Esophagus muscularis mucosa (tissue), 4 donors: Measurements from ENCODE around the gene RAB40AL. TPM values are rescaled to one million over a fixed set of nuclear protein-coding genes. Genes with fewer than 3 reads are reported as not detected.

Source experiments
- DNase-seq: peaks from one replicate; pipeline ENCODE4 v3.0.0-alpha.2; 2017; ENCODE audit errors: extremely low spot score
- H3K27ac ChIP-seq, 4 donors: fragments of 200-600 bp; sonication (generic); replicated peaks in 1 of 4; 1 replicate in 3 of 4; 2 replicates in 1 of 4; pipeline ENCODE4 v1.5.1; 2016 to 2019; ENCODE audit warnings: mild to moderate bottlenecking in 1 of 4
- H3K27me3 ChIP-seq, 4 donors: fragments of 200-600 bp; sonication (generic); one replicate each; pipeline versions ENCODE4 v1.5.1 to v1.6.0; 2016 to 2019
- H3K36me3 ChIP-seq, 4 donors: fragments of 200-600 bp; sonication (generic); one replicate each; pipeline ENCODE4 v1.5.1; 2016 to 2019
- H3K4me1 ChIP-seq, 4 donors: fragments of 200-600 bp; sonication (generic); one replicate each; pipeline ENCODE4 v1.5.1; 2016 to 2019
- H3K4me3 ChIP-seq, 4 donors: fragments of 200-600 bp; sonication (generic); 1 replicate in 2 of 4; 2 replicates in 2 of 4; pipeline ENCODE4 v1.5.1; 2016 to 2019; ENCODE audit warnings: mild to moderate bottlenecking in 4 of 4, moderate library complexity in 1 of 4
- H3K9me3 ChIP-seq, 4 donors: fragments of 200-600 bp; sonication (generic); 1 replicate in 3 of 4; 2 replicates in 1 of 4; pipeline ENCODE4 v1.5.1; 2016 to 2019
- EP300 ChIP-seq: sonication (generic); formaldehyde crosslinking; IDR thresholded peaks from one replicate; pipeline ENCODE4 v1.6.1; 2017; ENCODE audit warnings: antibody characterized with exemption
- POLR2A ChIP-seq: fragments of 450-650 bp; IDR thresholded peaks from one replicate; pipeline ENCODE4 v1.6.1; 2017; ENCODE audit warnings: antibody characterized with exemption, moderate library complexity, mild to moderate bottlenecking, low read depth
- POLR2AphosphoS5 ChIP-seq, 2 donors: sonication (generic); formaldehyde crosslinking; IDR thresholded peaks; one replicate each; pipeline ENCODE4 v1.6.1; 2017; ENCODE audit warnings: antibody characterized with exemption in 2 of 2
- WGBS: methylation state at CpG from one replicate; pipeline ENCODE4 v1.1.5; 2018; 5-methylcytosine and 5-hydroxymethylcytosine counted together
- intact Hi-C: fragments of 100-400 bp; cut with DNase I; formaldehyde crosslinking; loops from one replicate; pipeline ENCODE4 v1.15.1; 2023
- total RNA-seq, 4 donors: library from RNA; depleted of rRNA; stranded (reverse); fragments of >200 nt; gene quantifications; one replicate each; pipeline versions ENCODE4 v1.1.0 to v1.2.1, GENCODE V29; 2016
- TF ChIP-seq, protein P1 (sequence below), 3 experiments: fragments of 200-600 bp in 2 of 3; fragments of 450-650 bp in 1 of 3; sonication (generic) in 2 of 3; IDR thresholded peaks; one replicate each; pipeline ENCODE4 v1.5.1; 2017 to 2019; ENCODE audit warnings: antibody characterized with exemption in 3 of 3, mild to moderate bottlenecking in 2 of 3, moderate library complexity in 1 of 3

The RAB40AL gene
- total RNA-seq, 4 donors from 2014 or later, result 0.52 to 0.99 (median 0.73) TPM

GRCh38 chrX:102958794-102959193 is 21.7 kb downstream of the RAB40AL start:
- Histone ChIP-seq H3K36me3 (no peaks in the 10 kb centered on the region), H3K4me1 (no peaks in the 10 kb centered on the region), H3K27me3 (peaks cover 0 to 6% (median 0%) of the 10 kb centered on the region in 4 donors), H3K9me3 (no peaks in the 10 kb centered on the region), H3K4me3 (no peak overlapping the region), H3K27ac (no peak overlapping the region)
- DNase-seq, result no peak
- TF ChIP-seq POLR2AphosphoS5 (IDR thresholded peaks at IDR 0.05) (no peak), POLR2A (no peak), EP300 (no peak)
- TF ChIP-seq, protein P1, sequence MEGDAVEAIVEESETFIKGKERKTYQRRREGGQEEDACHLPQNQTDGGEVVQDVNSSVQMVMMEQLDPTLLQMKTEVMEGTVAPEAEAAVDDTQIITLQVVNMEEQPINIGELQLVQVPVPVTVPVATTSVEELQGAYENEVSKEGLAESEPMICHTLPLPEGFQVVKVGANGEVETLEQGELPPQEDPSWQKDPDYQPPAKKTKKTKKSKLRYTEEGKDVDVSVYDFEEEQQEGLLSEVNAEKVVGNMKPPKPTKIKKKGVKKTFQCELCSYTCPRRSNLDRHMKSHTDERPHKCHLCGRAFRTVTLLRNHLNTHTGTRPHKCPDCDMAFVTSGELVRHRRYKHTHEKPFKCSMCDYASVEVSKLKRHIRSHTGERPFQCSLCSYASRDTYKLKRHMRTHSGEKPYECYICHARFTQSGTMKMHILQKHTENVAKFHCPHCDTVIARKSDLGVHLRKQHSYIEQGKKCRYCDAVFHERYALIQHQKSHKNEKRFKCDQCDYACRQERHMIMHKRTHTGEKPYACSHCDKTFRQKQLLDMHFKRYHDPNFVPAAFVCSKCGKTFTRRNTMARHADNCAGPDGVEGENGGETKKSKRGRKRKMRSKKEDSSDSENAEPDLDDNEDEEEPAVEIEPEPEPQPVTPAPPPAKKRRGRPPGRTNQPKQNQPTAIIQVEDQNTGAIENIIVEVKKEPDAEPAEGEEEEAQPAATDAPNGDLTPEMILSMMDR (IDR thresholded peaks at IDR 0.05), result no peak
- WGBS, result 65% methylated on average over 3 of the region's 5 CpGs
- intact Hi-C loops, result no loop called here

DNA sequence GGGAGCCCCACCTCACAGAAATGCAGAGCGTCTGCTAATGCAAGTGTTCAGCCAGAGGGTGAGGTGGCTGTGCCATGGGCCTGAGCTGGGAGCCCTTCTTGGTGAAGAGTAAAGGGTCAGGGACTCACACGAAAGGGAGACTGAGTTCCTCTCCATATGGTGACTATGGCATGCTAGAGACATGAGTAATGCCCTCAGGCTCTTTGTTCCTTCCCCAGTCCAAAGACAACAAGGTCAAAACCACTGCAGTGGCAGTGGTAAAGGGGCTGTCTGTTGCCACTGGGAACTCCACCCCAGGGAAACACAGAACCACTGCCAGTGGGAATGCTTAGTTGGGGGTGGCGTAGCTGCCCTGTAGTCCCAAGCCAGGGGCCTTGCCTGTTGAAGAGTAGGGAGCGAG is 22.4 kb downstream of the RAB40AL start:
- Histone ChIP-seq H3K4me1 (no peaks in the 10 kb centered on the region), H3K27ac (no peak overlapping the region), H3K9me3 (no peaks in the 10 kb centered on the region), H3K4me3 (no peak overlapping the region), H3K27me3 (peaks cover 0 to 6% (median 0%) of the 10 kb centered on the region in 4 donors), H3K36me3 (no peaks in the 10 kb centered on the region)
- WGBS, result 66% methylated on average over 4 of the region's 4 CpGs
- no peak for DNase-seq
- intact Hi-C loops, result no loop called here
- TF ChIP-seq, protein P1 (IDR thresholded peaks at IDR 0.05), result no peak
- no peak for TF ChIP-seq EP300
- no peak for TF ChIP-seq POLR2A
- TF ChIP-seq POLR2AphosphoS5 (IDR thresholded peaks at IDR 0.05), result no peak

DNA sequence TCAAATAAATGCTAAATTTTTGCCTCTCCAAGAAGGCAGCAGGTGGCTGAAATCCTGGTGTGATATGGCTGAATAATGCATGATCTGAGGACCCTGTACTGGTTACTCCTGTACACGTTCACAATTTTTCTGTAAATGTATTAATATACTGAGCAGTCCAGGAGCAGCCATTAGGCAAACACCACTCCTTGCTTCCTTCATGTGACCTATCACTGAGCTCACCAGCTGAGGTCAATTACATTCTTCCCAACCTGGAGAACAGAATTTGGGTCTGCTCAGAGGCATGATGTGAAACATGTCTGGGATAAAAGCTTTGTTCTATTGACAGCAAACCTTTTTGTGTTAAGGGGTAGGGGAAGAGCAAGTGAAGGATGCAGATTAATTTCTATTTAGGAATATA is 26.9 kb downstream of the RAB40AL start:
- TF ChIP-seq, protein P1 (IDR thresholded peaks at IDR 0.05), result no peak
- TF ChIP-seq EP300 (no peak), POLR2A (no peak), POLR2AphosphoS5 (IDR thresholded peaks at IDR 0.05) (no peak)
- WGBS, result 64% methylated on average over 1 of the region's 1 CpG
- Histone ChIP-seq H3K4me3 (no peak overlapping the region), H3K9me3 (peaks cover 0 to 10% (median 2%) of the 10 kb centered on the region in 4 donors), H3K27me3 (peaks cover 0 to 6% (median 0%) of the 10 kb centered on the region in 4 donors), H3K4me1 (no peaks in the 10 kb centered on the region), H3K36me3 (no peaks in the 10 kb centered on the region), H3K27ac (no peak overlapping the region)
- intact Hi-C loops, result no loop called here
- no peak for DNase-seq

- Histone ChIP-seq H3K4me3 (no peak overlapping the region), H3K9me3 (peaks cover 0 to 19% (median 5%) of the 10 kb centered on the region in 4 donors), H3K4me1 (no peaks in the 10 kb centered on the region), H3K27ac (no peak overlapping the region), H3K27me3 (peaks cover 0 to 5% (median 0%) of the 10 kb centered on the region in 4 donors), H3K36me3 (no peaks in the 10 kb centered on the region)
- TF ChIP-seq POLR2AphosphoS5 (IDR thresholded peaks at IDR 0.05) (no peak), POLR2A (no peak), EP300 (no peak)
- TF ChIP-seq, protein P1 (IDR thresholded peaks at IDR 0.05), result no peak
- no peak for DNase-seq
- 16% methylated on average over 1 of the region's 1 CpG for WGBS
- intact Hi-C loops, result no loop called here
These were observed 27.9 kb downstream of the RAB40AL start for GRCh38 chrX:102964940-102965339.

DNA sequence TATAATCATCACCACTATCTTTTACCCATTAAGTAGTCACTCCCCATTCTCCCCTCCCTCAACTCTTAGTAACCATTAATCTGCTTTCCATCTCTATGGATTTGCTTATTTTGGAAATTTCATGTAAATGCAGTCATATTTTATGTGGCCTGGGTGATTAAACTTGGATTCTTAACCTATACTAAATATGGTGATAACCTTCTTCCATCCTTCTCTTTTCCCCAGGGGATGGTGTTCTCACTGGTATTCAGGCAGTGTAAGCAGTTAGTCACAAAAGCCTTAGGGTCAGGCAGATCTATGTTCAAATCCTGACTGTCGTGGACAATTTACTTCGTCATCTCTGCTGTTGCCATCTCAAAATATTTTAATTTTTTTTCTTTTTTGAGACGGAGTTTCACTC is 29.6 kb downstream of the RAB40AL start:
- no peak overlapping the region for H3K4me3 ChIP-seq
- H3K9me3 ChIP-seq, result peaks cover 0 to 35% (median 8%) of the 10 kb centered on the region in 4 donors
- no peak overlapping the region for H3K27ac ChIP-seq
- no peaks in the 10 kb centered on the region for H3K4me1 ChIP-seq
- WGBS, result 72% methylated on average over 3 of the region's 3 CpGs
- no peaks in the 10 kb centered on the region for H3K27me3 ChIP-seq
- no peak for DNase-seq
- no peak for TF ChIP-seq EP300
- intact Hi-C loops, result no loop called here
- no peaks in the 10 kb centered on the region for H3K36me3 ChIP-seq
